Lower lobe of right lung (tissue), 2 donors: ENCODE results near the gene SPN. TPM values are rescaled to one million over a fixed set of nuclear protein-coding genes. Genes with fewer than 3 reads are reported as not detected.
"Not testable (repeated sequence)": the region's sequence is repeated elsewhere in the genome, so short reads cannot be mapped to it uniquely, and the experiment has no call there.

ENCODE experiments used
- ATAC-seq, 2 donors: fragments of 200-7000 bp; cut with Tn5 transposase; one replicate each; pipeline ENCODE4 v1.9.1; 2020 to 2022; ENCODE audit warnings: mild to moderate bottlenecking in 2 of 2, moderate library complexity in 2 of 2
- DNase-seq: peaks from one replicate; pipeline ENCODE4 v3.0.0-alpha.2; 2020
- H3K27ac ChIP-seq: fragments of 200-600 bp; one replicate; pipeline ENCODE4 v1.8.0; 2022
- H3K27me3 ChIP-seq: fragments of 200-600 bp; one replicate; pipeline ENCODE4 v1.8.0; 2022; ENCODE audit warnings: low read depth
- H3K36me3 ChIP-seq: fragments of 200-600 bp; one replicate; pipeline ENCODE4 v1.8.0; 2022; ENCODE audit warnings: mild to moderate bottlenecking
- H3K4me1 ChIP-seq: fragments of 200-600 bp; one replicate; pipeline ENCODE4 v1.8.0; 2022
- H3K4me3 ChIP-seq: fragments of 200-600 bp; one replicate; pipeline ENCODE4 v1.8.0; 2022; ENCODE audit warnings: mild to moderate bottlenecking
- H3K9me3 ChIP-seq: fragments of 200-600 bp; one replicate; pipeline ENCODE4 v1.8.0; 2022
- intact Hi-C: fragments of 100-400 bp; cut with DNase I; formaldehyde crosslinking; loops from one replicate; pipeline ENCODE4 v1.11.0; 2022
- long read RNA-seq: library from polyadenylated mRNA; unstranded; transcript quantifications from one replicate; pipeline ENCODE4 v2.0.0, GENCODE V29; 2021
- total RNA-seq: library from RNA; stranded (reverse); fragmentation: NEBNext Ultra II Directional; extraction: Animal tissue kit (Norgen Biotek cat#: 25700); gene quantifications from one replicate; pipeline ENCODE4 v1.2.1, GENCODE V29; 2021
- TF ChIP-seq, protein P1 (sequence below): fragments of 200-600 bp; IDR thresholded peaks from one replicate; pipeline ENCODE4 v1.8.0; 2022; ENCODE audit warnings: antibody characterized with exemption, mild to moderate bottlenecking
- donor health status: DM: no; HTN: yes; CAD: no; lungs with severe emphysema.

Gene SPN, protein sequence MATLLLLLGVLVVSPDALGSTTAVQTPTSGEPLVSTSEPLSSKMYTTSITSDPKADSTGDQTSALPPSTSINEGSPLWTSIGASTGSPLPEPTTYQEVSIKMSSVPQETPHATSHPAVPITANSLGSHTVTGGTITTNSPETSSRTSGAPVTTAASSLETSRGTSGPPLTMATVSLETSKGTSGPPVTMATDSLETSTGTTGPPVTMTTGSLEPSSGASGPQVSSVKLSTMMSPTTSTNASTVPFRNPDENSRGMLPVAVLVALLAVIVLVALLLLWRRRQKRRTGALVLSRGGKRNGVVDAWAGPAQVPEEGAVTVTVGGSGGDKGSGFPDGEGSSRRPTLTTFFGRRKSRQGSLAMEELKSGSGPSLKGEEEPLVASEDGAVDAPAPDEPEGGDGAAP
- total RNA-seq, result 109 TPM
- long read RNA-seq, transcript SPN-203 (2 exons, 1,197 nt), result major isoform, 23 of 56 reads
- long read RNA-seq, transcript SPN-204 (1 exons, 2,077 nt), result minor isoform, 13 of 56 reads
- long read RNA-seq, partial matches to known transcripts, result 17 of 56 reads
- long read RNA-seq, other reads (novel, unspliced or antisense), result 3 of 56 reads

- ATAC-seq, result peak; percentile 9 to 42
- Histone ChIP-seq H3K4me1 (peaks cover 16% of the 10 kb centered on the region), H3K4me3 (peak within 1 kb of the TSS; percentile 59), H3K27me3 (no peaks in the 10 kb centered on the region), H3K27ac (peak within 1 kb of the TSS; percentile 72), H3K36me3 (no peaks in the 10 kb centered on the region), H3K9me3 (no peaks in the 10 kb centered on the region)
- peak; percentile 55 for DNase-seq
- TF ChIP-seq, protein P1, sequence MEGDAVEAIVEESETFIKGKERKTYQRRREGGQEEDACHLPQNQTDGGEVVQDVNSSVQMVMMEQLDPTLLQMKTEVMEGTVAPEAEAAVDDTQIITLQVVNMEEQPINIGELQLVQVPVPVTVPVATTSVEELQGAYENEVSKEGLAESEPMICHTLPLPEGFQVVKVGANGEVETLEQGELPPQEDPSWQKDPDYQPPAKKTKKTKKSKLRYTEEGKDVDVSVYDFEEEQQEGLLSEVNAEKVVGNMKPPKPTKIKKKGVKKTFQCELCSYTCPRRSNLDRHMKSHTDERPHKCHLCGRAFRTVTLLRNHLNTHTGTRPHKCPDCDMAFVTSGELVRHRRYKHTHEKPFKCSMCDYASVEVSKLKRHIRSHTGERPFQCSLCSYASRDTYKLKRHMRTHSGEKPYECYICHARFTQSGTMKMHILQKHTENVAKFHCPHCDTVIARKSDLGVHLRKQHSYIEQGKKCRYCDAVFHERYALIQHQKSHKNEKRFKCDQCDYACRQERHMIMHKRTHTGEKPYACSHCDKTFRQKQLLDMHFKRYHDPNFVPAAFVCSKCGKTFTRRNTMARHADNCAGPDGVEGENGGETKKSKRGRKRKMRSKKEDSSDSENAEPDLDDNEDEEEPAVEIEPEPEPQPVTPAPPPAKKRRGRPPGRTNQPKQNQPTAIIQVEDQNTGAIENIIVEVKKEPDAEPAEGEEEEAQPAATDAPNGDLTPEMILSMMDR, result no peak
- intact Hi-C loops, result no loop called here
Measured at GRCh38 chr16:29663016-29663806, at the start of gene SPN. Gene SPN (plus strand): TSS chr16:29663247. CDS start chr16:29663729, 482 bp downstream.

- DNase-seq (peak; percentile 91), ATAC-seq (peak; percentile 86 to 92)
- Histone ChIP-seq H3K27ac (peak overlapping the region; percentile 31), H3K4me3 (peak overlapping the region; percentile 66), H3K4me1 (peaks cover 12% of the 10 kb centered on the region)
- H3K9me3 ChIP-seq, intact Hi-C loops, H3K27me3 ChIP-seq, H3K36me3 ChIP-seq: not testable (repeated sequence)
Measured at GRCh38 chr16:29613307-29614057, 49.6 kb upstream of the SPN start.

GRCh38 chr16:29614691-29615314 lies 48.2 kb upstream of the SPN start:
- H3K27me3 ChIP-seq, result not testable (repeated sequence)

GRCh38 chr16:29616127-29616526 lies 46.9 kb upstream of the SPN start:
- H3K27me3 ChIP-seq, H3K9me3 ChIP-seq, H3K36me3 ChIP-seq, H3K4me3 ChIP-seq, DNase-seq, ATAC-seq, H3K27ac ChIP-seq, intact Hi-C loops: not testable (repeated sequence)
- H3K4me1 ChIP-seq, result peaks cover 12% of the 10 kb centered on the region

More at GRCh38 chr16:29614691-29615314, 48.2 kb upstream of the SPN start:
- H3K9me3 ChIP-seq, DNase-seq, H3K4me3 ChIP-seq, H3K27ac ChIP-seq, intact Hi-C loops, H3K36me3 ChIP-seq, ATAC-seq: not testable (repeated sequence)
- peaks cover 12% of the 10 kb centered on the region for H3K4me1 ChIP-seq

DNA sequence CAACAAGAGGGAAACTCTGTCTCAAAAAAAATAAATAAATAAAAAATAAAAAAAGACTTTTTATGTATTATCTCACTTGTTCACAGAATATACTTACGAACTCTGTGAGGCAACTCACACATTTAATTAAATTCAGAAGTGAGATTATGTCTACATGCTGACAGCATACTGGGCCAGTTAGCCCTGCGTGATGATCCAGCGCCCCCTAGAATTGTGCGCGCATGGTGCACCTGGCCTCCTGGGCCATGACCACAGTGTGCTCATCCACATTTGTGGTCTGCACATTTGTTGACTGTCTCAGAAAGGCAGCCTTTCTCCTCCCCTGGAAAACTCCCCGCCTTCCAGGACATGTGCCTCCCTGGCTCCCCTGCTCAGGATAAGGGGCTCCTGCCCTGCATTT lies 42.5 kb upstream of the SPN start:
- H3K9me3 ChIP-seq, H3K4me1 ChIP-seq, H3K27me3 ChIP-seq, DNase-seq, H3K36me3 ChIP-seq, H3K27ac ChIP-seq, intact Hi-C loops, H3K4me3 ChIP-seq: not testable (repeated sequence)
- peak in 1 of 2 donors; percentile 29 for ATAC-seq
- TF ChIP-seq, protein P1, result peak; percentile 21

DNA sequence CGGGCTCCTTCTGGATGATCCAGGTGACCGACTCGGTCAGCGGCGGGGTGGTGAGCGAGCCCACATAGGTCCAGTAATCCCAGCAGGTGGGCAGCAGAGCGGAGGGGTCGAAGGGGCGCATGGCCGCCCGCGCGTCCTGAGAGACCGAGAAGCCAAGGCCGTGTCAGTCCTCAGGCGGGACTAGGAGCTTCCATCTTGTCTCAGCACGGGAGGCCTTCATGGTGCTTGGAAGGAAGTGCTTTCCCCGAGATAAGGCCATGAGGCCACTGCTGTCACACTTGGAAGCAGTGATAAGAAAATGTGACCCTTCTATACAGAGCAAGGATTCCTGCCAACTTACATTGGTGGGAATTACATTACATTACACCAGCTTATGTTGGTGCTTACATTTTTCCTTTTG lies 40.3 kb upstream of the SPN start:
- intact Hi-C loops, H3K27me3 ChIP-seq, H3K4me1 ChIP-seq, DNase-seq, H3K27ac ChIP-seq, H3K9me3 ChIP-seq, H3K4me3 ChIP-seq, H3K36me3 ChIP-seq: not testable (repeated sequence)
- ATAC-seq, result peak in 1 of 2 donors; percentile 8

DNA sequence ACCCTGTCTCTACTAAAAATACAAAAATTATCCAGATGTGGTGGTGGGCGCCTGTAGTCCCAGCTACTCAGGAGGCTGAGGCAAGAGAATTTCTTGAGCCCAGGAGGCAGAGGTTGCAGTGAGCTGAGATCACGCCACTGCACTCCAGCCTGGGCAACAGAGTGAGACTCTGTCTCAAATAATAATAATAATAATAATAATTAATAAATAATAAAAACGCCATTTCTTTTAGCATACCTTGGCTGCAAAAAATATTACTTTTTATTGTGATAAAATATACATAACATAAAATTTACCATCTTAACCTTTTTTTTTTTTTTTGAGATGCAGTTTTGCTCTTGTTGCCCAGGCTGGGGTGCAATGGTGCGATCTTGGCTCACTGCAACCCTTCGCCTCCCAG lies 39.8 kb upstream of the SPN start:
- DNase-seq, H3K9me3 ChIP-seq, intact Hi-C loops, H3K4me3 ChIP-seq, H3K27me3 ChIP-seq, ATAC-seq, H3K36me3 ChIP-seq, H3K4me1 ChIP-seq, H3K27ac ChIP-seq: not testable (repeated sequence)

DNA sequence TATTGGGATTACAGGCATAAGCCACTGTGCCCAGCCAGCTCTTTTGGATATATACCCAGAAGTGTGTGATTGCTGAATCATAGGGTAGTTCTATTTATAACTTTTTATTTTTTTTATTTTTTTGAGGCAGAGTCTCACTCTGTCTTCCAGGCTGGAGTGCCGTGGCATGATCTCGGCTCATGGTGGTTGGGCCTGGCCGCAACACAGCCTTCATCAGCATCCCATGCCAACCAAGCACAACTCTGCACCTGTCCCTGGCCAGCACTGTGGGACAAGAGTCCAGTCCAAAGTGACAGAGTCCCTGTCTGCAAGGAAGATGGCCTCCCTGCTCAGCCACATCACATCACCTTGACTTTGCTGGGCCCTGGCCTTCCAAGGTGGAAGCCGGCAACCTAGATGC lies 37.9 kb upstream of the SPN start:
- H3K9me3 ChIP-seq, DNase-seq, H3K4me3 ChIP-seq, ATAC-seq, H3K27me3 ChIP-seq, H3K36me3 ChIP-seq, H3K4me1 ChIP-seq, H3K27ac ChIP-seq, intact Hi-C loops: not testable (repeated sequence)

DNA sequence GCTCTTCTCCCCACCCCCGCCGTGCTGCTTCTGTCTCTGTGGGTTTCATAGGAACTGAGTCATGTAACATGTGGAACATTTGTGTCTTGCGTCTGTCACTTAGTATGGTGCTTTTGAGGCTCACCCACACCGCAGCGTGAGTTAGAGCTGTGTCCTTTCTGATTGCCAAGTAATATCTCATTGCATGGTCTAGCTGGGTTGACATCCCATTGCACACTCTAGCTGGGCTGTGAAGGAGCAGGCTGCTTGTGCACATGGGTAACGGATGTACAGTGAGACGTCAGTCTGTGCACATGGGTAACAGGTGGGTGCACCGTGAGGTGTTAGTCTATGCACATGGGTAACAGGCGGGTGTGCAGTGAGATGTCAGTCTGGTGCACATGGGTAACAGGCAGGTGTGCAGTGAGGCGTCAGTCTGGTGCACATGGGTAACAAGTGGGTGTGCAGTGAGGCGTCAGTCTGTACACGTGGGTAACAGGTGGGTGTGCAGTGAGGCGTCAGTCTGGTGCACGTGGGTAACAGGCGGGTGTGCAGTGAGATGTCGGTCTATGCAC lies 36.2 kb upstream of the SPN start:
- H3K27ac ChIP-seq, H3K27me3 ChIP-seq, H3K9me3 ChIP-seq, DNase-seq, H3K4me1 ChIP-seq, intact Hi-C loops, H3K4me3 ChIP-seq, H3K36me3 ChIP-seq: not testable (repeated sequence)
- peak; percentile 75 to 81 for ATAC-seq

GRCh38 chr16:29627661-29628075 lies 35.4 kb upstream of the SPN start:
- DNase-seq, H3K36me3 ChIP-seq, H3K4me3 ChIP-seq, H3K27me3 ChIP-seq, H3K4me1 ChIP-seq, H3K9me3 ChIP-seq, H3K27ac ChIP-seq, intact Hi-C loops: not testable (repeated sequence)
- ATAC-seq, result peak; percentile 27 to 64
